ENCODE data around the gene ZNF692. TPM values are rescaled to one million over a fixed set of nuclear protein-coding genes. Genes with fewer than 3 reads are reported as not detected.

Gene ZNF692
- total and polyA plus RNA-seq, 2 of the 13 experiments (the other 11 are each of a cell fraction or from before 2014, with no cell fraction given) = 27.3 to 45.8 TPM

GRCh38 chr1:248886237-248886895, 27.5 kb upstream of the ZNF692 start:
- Histone ChIP-seq H3K36me3 (replicated peaks in 1 of 2; ENCODE audit: control insufficient read depth in 1 of 2, insufficient read depth in 2 of 2, low read length in 2 of 2) (no peaks in the 10 kb centered on the region), H3K4me3 (replicated peaks in 1 of 3; ENCODE audit: insufficient read depth in 1 of 3, low read depth in 2 of 3, low read length in 3 of 3) (no peak overlapping the region), H3K27me3 (ENCODE audit: control insufficient read depth in 1 of 2, insufficient read depth in 2 of 2, low read length in 2 of 2) (no peaks in the 10 kb centered on the region; a peak in 1 of 5 replicates), H3K79me2 (ENCODE audit: insufficient read depth, low read length) (no peaks in the 10 kb centered on the region), H3K4me2 (ENCODE audit: low read depth, low read length) (no peak overlapping the region), H3K4me1 (ENCODE audit: insufficient read depth, low read length) (no peaks in the 10 kb centered on the region), H4K20me1 (ENCODE audit: insufficient read depth, low read length) (no peaks in the 10 kb centered on the region), H3K9me3 (ENCODE audit: low read length) (no peaks in the 10 kb centered on the region), H2AFZ (ENCODE audit: low read length) (no peak overlapping the region), H3K9ac (ENCODE audit: insufficient read depth, low read depth, low read length) (no peak overlapping the region), H3K27ac (ENCODE audit: extremely low read length, insufficient read depth, low read length) (no peak overlapping the region)
- DNase-seq (ENCODE audit: low spot score) (no peak), FAIRE-seq (no peak), ATAC-seq (no peak)
- 17% methylated on average over 1 of the region's 1 CpG for WGBS (ENCODE audit: low lambda C conversion rate)
- POLR2A ChIA-PET = no interaction called here
- CTCF ChIA-PET (ENCODE audit: low intra/inter-chr PET ratio, low total read pairs) = no interaction called here
- no TSS peak for BruUV-seq (replicated peaks)
- TF ChIP-seq ZFX (CRISPR knock-in tag; IDR thresholded peaks at IDR 0.05; ENCODE audit: low read depth) (no peak), KLF15 (CRISPR knock-in tag; IDR thresholded peaks at IDR 0.05; ENCODE audit: borderline replicate concordance) (no peak), GLI4 (CRISPR knock-in tag; IDR thresholded peaks at IDR 0.05; ENCODE audit: borderline replicate concordance) (no peak), NCOR1 (IDR thresholded peaks at IDR 0.05; ENCODE audit: borderline replicate concordance, low read length) (no peak), ZNF614 (CRISPR knock-in tag; IDR thresholded peaks at IDR 0.05; ENCODE audit: borderline replicate concordance) (no peak), ZNF296 (CRISPR knock-in tag; conservative IDR thresholded peaks at IDR 0.05) (no peak)
- TF ChIP-seq, protein P1, sequence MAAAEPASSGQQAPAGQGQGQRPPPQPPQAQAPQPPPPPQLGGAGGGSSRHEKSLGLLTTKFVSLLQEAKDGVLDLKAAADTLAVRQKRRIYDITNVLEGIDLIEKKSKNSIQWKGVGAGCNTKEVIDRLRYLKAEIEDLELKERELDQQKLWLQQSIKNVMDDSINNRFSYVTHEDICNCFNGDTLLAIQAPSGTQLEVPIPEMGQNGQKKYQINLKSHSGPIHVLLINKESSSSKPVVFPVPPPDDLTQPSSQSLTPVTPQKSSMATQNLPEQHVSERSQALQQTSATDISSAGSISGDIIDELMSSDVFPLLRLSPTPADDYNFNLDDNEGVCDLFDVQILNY (CRISPR knock-in tag; conservative IDR thresholded peaks at IDR 0.05) = no peak
- intact Hi-C loops (cut with micrococcal nuclease; ENCODE audit: unreplicated experiment) (no loop called here), in situ Hi-C loops (cut with HindIII; ENCODE audit: extremely low pct_ligation_motif_present, low pct_unique_long_range_greater_than_20kb) (no loop called here)

- Histone ChIP-seq H3K9me3 (ENCODE audit: low read length) (no peaks in the 10 kb centered on the region), H3K4me3 (replicated peaks in 1 of 3; ENCODE audit: insufficient read depth in 1 of 3, low read depth in 2 of 3, low read length in 3 of 3) (no peak overlapping the region), H3K4me1 (ENCODE audit: insufficient read depth, low read length) (no peaks in the 10 kb centered on the region), H3K36me3 (replicated peaks in 1 of 2; ENCODE audit: control insufficient read depth in 1 of 2, insufficient read depth in 2 of 2, low read length in 2 of 2) (no peaks in the 10 kb centered on the region), H3K4me2 (ENCODE audit: low read depth, low read length) (no peak overlapping the region), H3K79me2 (ENCODE audit: insufficient read depth, low read length) (no peaks in the 10 kb centered on the region), H3K27me3 (ENCODE audit: control insufficient read depth in 1 of 2, insufficient read depth in 2 of 2, low read length in 2 of 2) (no peaks in the 10 kb centered on the region; a peak in 1 of 5 replicates), H4K20me1 (ENCODE audit: insufficient read depth, low read length) (no peaks in the 10 kb centered on the region), H2AFZ (ENCODE audit: low read length) (no peak overlapping the region), H3K27ac (ENCODE audit: extremely low read length, insufficient read depth, low read length) (no peak overlapping the region), H3K9ac (ENCODE audit: insufficient read depth, low read depth, low read length) (no peak overlapping the region)
- no peak for TF ChIP-seq THYN1 (CRISPR knock-in tag; IDR thresholded peaks at IDR 0.05; ENCODE audit: borderline replicate concordance, low read depth)
- no peak for DNase-seq (ENCODE audit: low spot score)
- WGBS (ENCODE audit: low lambda C conversion rate) = 33% methylated on average over 1 of the region's 1 CpG
- ATAC-seq = no peak
- intact Hi-C loops (cut with micrococcal nuclease; ENCODE audit: unreplicated experiment) = loop anchor here (1.0 kb wide), 1 partner anchor 39 kb away; no protein-coding TSS in a partner anchor
- ChIA-PET POLR2A (no interaction called here), CTCF (ENCODE audit: low intra/inter-chr PET ratio, low total read pairs) (no interaction called here)
- no peak for FAIRE-seq
- no TSS peak for BruUV-seq (replicated peaks)
- in situ Hi-C loops (cut with HindIII; ENCODE audit: extremely low pct_ligation_motif_present, low pct_unique_long_range_greater_than_20kb) = no loop called here
Measured at GRCh38 chr1:248885646-248886045, 26.8 kb upstream of the ZNF692 start.

Measured in HepG2 (cell line).